NCI-H1048 (cell line): ENCODE results near the gene MPRIP.

Experiments
- DNase-seq: peaks from one replicate; lab custom pipeline; 2025; lab: John Stamatoyannopoulos, UW

The MPRIP gene

DNA sequence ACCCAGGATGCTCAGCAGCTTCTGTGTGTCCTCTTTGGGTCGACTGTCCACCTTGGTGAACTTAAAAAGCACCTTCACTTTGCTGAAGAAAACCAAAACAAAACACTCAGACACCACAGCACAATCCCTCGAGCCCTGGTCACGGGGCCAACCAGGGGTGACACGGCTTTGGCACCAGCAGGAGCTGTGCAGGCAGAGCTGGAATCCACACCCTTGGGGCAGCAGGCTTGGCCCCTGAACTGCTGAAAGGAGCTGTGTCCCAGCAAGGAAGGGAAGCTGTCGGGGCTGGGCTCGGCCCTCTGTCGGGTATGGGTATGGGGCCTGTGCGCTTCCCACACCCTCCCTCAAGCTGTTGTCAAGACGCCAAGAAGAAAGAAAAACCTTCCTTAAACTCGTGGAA is 171.5 kb downstream of the MPRIP start:
- DNase-seq = no peak

DNA sequence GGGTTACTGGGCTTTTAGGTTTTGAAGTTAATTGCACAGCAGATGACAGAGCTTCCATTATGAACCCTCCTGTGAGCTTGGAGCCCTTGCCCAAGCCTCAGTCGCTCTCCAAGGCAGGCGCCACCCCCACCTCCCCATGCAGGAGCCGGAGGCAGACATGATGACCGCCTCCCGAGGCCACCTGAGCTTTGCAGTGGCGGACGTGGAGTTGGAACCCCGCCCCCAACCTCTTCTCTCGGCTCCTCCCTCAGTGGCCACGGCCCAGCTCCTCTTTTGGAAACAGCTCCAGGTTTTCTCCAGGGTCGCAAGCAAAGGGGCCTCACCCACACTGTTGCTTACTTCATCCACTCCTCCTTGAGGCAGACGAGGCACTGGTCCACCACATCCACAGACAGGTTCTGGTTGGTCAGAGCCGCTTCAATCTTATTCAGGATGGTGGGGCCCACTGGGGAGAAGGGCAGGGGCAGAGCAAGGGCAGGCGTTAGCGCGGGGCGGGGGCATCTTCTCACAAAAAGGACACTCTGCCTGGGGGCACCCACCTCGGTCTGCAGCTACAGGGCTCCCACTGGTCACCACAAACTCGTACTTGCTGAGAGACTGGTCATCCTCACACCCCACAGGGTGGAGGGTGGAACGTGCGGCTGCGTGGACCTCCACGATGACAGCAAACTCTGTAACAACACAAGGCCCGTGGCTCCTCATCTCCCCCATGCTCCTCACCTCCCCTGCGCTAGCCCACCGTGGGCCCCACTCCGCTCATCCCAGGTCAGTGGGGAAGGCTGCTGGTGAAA is 172.6 kb downstream of the MPRIP start:
- DNase-seq = no peak

DNA sequence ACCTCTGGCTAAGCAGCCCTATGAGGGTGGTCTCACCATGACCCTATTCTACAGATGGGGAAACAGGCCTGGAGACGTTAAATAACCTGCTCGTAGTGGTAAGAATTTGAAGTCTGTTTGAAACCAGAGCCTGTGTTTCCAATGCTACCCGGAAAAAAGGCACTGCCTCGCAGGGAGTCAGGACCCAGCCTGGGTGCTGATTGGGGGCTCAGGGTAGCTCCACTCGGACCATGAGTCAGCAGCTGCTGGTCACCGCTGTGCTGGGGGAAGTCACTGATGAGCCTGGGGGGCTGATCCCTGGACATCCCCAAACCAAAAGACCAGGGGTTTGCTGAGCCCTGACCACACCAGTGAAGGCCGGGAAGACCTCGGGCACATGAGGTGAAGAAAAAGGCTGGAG is 173.3 kb downstream of the MPRIP start:
- DNase-seq = no peak

DNA sequence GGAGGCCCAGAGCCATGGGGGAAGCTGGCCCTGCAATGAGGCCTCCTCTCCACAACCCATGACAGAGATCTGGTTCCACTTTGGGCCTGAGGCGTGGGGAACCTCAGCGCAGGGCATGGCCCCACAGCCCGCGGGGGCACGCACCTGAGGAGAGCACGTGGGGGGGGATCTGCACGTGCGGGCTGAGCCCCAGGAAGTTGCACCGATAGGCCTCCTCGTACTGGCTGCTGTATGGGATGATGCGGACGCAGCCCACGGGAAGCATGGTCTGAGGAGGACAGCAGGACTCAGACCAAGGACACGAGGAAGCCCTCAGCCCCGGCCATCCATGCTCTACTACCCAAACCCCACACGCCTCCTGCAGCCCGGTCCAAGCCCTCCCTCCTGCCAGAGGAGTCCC is 174.0 kb downstream of the MPRIP start:
- DNase-seq = no peak

DNA sequence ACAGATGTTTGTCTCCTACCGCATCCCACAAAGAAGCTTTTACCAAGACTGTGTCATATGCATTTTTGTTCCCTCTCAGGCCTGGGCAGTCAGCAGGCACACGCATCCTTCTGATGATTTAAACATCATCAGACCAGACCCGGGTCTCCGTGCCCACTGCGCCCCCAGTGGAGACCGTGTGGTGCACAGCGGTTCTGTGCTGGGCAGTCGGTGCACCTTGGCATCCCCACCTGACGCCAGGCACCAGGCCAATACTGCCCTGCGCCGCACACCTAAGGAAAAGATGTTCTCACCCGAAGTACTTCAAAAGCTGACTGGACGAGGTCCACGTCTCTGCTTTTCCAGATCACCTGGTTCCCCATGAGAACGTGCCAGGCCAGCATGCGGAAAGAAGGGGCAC is 174.5 kb downstream of the MPRIP start:
- no peak for DNase-seq

DNA sequence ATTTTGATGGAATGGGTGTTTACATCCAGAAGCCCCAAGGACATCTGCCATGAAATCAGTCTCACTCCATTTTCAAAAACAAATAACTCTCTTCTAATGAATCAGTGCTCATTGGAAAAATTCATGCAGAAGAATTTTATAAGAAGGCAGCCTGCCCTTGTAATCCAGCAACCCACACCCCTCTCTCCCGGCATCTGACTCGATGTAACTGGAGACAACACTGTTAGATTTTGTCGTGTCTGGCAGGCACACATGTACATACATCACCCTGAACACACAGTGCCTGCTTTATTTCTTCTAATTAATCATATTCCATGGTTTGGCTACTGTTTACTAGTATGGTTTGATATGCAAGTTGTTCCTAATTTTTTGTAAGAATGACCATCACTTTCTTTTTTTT is 175.7 kb downstream of the MPRIP start:
- no peak for DNase-seq

DNA sequence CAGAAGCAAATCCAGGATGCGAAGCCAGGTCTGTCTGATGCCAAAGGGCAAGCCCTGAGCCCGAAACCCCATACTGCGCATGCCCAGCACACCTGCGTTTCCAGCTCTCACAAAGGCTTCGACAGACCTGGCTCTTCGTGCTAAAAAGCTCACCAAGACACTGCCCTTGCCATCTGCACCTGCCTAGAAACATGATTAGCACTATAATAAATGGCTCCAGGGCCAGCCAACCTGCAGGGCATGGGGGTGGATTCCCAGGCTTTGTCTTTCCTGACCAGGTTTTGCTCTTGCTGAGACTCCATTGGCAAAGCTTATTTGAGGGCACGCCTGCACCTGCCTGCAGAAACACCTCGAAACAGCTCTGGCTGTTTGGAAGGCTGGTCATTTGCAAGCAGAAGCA is 178.3 kb downstream of the MPRIP start:
- DNase-seq = no peak

DNA sequence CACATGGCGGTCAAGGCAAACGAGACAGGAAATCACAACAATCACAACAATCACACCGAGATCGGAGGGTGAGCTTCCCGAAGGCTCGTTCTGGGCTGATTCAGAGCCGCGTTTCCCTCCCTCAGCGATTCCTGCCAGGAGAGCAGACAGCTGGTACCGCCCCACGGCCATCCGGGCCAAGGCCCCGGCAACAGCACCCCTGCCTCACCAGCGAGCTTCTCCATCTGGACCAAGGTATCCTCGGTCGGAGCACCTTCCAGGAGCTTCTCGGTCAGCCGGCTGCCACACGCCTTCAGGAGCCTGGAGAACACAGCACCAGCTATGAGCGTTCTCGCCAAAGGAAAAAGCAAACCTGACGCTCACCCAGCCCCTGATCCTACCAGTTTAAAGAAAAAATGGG is 179.1 kb downstream of the MPRIP start:
- DNase-seq = no peak

DNA sequence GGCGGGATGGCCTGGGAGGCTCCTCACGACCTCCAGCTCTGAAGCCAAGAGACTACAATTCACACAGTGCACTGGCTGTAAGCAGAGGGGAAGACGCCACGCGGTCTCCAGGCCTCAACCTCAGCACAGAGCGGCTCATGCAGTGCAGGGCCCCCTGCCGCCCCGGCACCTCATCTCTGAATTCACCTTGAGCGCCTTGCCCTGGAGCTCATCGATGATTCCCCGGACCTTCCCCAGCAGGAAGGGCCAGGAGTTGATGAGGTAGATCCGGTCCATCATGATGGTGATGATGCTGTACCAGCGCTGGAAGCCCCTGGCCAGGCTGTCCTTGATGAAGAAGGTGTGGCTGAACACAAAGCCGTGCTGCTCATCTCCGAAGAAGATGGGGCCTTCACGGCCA is 181.5 kb downstream of the MPRIP start:
- DNase-seq = no peak

DNA sequence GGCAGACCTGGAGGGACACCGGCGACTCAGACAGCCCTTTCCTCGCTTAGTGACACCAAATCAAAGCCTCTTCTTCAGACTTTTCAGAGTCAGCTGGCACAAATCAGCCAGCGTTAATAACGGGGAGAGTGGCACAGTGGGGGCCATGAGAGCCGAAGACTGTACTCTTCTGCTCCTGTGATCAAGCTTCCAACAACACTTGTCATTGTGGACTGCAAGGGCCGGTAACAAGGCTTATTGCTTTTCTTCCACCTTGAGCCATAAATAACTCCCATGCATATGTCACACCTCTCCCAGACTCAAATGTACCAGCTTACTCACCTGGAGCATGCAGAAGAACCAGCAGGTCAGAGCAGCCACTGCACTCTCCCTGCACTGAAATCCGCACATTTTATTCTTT is 181.9 kb downstream of the MPRIP start:
- no peak for DNase-seq

DNA sequence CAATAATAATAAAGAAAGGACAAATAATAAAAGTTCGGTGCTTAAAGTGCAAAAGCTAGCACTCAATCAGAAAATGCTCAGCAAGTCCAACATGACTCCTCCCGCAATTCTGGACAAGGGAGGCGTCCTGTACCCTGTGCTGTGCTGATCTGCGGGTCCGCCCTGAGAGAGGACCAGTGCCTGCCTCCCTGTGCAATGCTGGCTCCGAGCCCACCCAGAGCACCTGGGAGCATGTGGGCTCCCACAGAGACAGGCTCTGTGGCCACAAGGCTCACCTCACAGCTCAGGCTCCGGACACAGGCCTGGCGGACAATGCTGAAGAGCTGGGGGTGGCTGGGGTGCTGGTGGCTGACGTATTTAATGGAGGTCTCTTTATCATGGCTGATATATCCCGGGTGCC is 183.6 kb downstream of the MPRIP start:
- DNase-seq = no peak

DNA sequence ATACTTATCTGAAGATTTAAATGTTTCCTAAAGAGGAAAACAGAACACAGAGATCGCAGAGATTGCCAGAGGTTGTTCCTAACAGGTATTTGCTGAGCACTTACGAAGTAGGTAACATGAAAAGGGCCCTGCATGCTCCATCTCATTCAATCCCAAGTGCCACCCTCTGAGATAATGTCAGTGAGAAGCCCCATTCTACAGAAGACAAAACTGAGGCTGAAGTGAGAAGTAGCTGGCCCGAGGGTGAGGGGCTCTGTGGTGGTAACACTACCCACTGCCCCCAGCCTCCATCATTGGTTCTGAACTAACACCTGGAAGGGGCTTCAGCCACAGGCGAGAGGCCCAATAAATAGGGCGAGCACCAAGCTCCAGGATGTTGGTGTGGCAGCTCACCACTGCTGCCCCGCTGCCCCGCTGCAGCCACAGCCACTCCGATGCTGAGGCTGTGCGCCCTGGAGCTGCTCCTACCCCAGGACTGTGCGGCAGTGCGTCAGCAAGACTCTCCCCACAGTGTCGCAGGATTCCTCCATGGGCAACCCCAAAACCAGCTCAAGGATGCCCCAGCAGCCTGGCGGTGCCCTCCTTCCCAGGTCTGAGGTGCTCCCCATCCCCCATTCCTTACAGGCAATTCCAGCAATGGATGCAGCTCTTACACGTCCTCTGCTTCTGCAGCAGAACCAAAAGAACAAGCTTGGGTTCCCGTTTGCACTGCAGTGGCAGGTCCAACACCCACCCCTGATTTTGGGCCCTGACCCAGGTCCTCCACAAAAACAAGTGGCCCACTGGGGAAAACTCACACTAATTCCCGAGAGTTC is 184.4 kb downstream of the MPRIP start:
- DNase-seq = no peak

DNA sequence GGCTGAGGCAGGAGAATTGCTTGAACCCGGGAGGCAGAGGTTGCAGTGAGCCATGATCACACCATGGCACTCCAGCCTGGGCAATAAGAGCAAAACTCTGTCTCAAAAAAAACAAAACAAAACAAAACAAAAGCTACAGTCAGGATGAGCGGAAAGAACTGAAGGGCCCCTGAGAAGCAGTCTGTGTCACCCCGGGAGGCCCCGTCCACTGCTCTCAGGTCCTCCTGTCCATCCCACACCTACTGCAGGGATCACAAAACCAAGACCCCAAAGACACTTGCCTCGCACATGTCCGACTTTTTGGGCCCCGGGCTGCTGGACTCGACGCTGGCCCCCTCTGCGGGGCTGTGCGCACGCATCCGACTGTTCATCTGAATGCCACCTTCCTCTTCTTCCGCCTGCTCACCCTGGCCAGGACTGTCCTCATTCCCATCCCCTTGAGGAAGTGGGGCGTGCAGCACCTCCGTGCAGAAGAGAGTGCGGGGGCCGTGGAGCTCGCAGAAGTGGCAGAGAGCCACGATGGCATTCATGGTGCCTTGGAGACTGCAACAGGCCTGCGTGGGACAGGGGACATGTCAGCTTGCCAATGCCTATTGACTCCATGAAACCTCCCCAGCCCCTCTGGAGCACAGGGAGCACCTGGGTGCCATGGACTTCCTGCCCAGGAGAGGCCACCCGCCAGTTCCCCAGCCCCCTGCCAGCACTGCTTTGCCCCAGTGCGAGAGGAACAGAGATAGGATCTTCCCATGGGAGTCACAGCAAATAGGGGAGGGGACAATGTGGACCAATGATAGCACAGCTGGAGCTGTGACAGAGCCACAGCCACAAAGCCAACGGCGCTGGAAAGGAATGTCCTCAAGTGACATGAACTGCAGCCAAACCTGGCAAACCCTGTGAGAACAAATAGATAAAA is 185.6 kb downstream of the MPRIP start:
- no peak for DNase-seq

DNA sequence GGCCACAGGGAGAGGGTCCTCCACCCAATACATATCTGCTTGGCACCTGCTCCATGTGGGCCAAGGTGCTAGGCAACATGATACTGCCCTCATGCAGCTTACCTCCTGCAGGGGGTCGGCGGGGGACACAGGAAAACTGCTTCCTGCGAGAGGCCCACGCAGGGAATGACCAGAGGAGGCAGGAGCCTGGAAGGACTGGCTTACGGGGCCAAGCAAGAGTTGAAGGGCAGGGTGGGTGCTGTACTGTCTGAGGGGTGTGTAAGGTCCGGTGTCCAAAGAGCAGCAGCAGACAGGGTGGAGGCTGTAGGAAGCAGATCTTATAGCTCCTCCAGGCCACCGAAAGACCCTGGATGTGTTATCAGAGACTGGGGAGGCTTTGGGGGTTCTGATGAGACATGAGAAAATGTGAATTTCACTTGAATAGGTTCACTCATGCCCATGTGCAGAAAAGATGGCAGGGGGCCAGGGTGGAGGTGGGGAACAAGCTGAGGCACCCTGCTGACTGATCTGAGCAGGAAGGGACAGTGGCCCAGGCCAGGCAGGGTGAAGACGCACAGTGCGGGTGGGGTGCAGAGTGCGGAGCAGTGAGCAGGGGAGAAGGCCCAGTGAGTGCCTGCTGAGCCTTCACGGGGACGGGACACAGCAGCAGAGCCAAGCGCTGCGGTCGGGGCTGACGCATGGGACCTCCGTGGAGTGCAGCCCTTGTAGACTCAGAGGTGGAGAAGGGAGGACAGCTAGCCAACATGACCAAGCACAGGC is 186.4 kb downstream of the MPRIP start:
- DNase-seq = no peak

DNA sequence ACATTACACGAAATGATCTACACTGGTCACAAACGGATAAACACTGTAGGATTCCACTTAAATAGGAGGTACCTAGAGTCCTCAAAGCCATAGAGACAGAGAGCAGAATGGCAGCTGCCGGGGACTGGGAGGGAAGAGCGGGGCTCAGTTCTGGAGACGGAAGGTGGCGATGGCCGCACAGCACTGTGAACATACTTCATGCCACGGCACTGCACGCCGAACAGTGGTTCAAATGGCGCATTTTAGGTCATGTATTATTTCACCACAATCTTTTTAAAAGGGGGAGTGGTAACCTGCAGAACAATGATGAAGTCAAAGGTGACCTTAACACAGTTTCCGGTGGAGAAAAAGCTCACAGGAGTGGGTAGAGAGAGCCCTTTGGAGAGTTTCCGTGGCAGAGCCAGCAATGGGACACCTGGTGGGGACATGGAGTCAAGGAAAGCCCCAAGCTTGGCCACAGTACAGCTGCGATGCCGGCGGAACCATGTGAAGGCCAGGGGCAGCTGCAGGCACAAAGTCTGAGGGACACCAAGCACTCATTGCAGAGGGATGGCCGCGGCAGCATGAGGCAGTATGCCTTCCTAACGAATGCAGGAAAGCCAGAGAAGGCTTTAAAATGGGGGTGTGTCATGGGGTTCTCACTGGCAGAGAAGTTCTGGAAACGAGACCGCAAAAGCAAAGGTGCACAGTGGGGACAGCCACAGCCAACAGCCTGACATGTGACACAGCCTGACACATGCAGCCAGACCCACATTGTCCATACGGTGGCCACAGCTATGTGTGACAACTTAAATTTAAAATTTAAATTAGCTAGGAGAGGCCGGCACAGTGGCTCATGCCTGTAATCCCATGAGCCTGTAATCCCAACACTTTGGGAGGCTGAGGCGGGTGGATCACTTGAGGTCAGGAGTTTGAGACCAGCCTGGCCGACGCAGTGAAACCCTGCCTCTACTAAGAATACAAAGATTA is 187.4 kb downstream of the MPRIP start:
- no peak for DNase-seq

DNA sequence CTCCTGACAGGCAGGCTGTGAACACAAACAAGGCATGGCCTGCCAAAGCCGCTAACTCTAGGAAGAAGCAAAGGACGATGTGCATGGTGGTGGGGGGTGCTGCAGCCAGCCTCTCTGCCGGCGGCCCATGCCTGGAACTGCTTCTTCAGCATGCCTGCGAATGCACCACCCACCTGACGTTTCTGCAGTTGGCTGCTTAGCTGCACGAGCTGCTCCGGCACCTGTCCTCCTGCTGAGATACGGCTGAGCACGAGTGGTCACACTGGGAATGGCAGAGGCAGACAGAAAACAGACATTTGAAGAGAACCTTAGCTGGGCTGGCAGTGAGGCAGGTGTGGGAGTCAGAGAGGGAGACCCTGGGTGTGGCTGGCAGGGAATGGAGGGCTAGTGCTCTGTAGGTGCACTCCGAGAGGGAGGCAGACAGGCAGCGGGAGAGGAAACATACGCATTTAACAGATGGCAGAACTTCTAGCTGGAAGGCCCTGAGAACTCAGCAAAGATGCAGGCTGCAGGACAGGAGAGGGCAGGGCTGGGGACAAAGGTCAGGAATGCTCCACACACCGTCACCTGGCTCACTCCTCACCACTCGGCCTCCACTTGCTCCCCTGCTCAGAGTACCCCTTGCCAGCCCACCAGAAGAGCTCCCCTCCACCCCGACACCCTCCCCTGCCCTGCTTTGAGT is 189.5 kb downstream of the MPRIP start:
- DNase-seq = no peak

DNA sequence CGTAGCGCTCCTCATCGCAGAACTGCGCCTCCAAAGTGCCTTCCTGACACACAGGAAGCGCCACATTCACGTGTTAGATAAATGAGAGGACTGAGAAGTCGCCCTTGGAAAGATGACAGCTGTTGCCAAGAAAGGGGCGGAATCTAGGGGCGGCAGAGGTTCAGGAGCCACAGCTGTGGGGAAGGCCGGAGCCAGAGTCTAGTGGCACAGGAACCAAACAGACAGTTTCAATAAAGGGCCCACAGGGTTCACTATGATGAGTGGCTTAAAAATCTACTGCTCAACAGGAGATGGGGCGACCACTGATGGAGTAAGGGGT is 190.0 kb downstream of the MPRIP start:
- DNase-seq = no peak

DNA sequence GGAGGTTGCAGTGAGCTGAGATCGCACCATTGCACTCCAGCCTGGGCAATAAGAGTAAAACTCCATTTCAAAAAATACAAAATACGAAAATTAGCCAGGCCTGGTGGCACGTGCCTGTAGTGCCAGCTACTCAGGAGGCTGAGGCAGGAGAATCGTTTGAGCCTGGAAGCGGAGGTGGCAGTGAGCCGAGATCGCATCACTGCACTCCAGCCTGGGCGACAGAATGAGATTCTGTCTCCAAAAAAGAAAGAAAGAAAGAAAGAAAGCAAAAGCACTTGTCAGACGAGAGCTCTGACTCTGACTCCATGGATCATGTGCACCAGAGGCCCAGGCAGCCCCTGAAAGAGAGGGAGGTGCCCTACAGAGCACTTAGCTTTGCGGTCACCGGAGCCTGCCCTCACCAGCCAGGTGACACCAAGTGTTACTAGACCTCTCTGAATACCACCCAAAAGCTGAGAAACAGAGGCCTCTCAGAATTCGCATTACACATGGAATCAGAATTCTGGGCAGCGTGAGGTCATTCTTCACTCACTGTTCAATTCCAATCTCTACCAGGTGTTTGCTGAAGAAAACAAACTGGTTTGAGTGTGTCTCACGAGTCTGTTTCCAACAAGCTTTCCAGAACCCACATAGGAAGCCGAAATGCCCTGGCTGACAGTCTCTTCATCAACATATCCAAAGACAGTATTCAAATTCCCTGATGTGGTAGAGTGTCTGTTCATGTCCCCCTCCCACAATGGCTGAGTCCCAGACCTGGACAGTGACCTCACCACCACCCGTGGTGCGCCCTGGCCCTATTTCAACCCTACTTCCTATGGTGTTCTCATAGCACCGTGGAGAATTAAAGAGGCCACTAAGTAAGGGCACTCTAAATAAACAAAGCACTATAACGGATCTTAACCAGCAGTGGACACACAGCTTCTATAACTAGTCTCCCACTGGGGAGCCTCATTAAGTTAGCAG is 193.2 kb downstream of the MPRIP start:
- no peak for DNase-seq
